Measurements from ENCODE around the gene PCGF1.
A peak's percentile ranks its signal among the peaks of the same experiment; 100 is the strongest.
"Not testable (repeated sequence)": the region's sequence is repeated elsewhere in the genome, so short reads cannot be mapped to it uniquely, and the experiment has no call there.

Gene PCGF1

DNA sequence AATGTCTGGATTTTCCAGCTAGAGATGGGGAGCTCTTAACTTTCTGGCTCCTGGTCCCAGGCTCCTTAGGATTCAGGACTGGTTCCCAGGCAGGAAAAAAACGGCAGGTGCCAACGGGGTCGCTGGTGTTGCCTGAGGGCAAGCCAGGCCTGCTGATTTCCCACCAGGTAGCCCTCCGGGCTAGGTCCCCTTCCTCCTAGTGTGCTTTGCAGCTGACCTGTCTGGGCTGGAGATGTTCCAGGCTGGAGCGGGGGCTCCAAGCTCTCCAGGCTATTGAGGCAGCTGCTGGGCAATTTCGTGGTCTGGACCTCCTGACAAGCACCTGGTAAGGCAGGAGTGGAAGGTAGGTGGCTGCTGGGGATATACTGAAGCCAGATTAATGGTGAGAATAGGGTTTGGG, 33.0 kb downstream of the PCGF1 start:
- H3K9ac ChIP-seq (ENCODE audit: low read depth, low read length) = no peak overlapping the region
- H3K4me1 ChIP-seq (ENCODE audit: insufficient read depth, low read length) = peaks cover 5% of the 10 kb centered on the region; the same call in 1 of the 2 replicates
- WGBS = 92% methylated on average over 6 of the region's 6 CpGs
- no peaks in the 10 kb centered on the region for H3K27me3 ChIP-seq (ENCODE audit: insufficient read depth, low read length)
- H3K27ac ChIP-seq (ENCODE audit: low read depth, low read length) = no peak overlapping the region
- H3K36me3 ChIP-seq (ENCODE audit: insufficient read depth, low read length) = peaks cover 27% of the 10 kb centered on the region
- H3K9me3 ChIP-seq (ENCODE audit: insufficient read depth, low read depth, low read length) = no peaks in the 10 kb centered on the region
- no peak overlapping the region for H3K4me3 ChIP-seq (ENCODE audit: low read length)

DNA sequence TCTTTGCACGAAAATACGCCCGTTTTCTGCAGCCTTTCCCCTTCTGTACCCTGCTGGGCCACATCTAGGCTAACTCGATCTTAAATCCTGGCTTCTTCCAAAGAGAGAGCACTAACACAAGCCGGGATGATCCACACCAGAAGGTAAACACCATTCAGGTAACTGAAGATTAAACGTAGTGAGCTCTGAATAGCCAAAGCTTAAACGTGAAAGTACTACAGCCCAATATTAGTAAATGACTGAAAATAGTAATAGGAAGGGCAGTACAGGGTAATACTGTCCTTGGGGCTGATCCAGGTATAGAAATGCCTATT, 34.6 kb downstream of the PCGF1 start:
- Histone ChIP-seq H3K27me3 (ENCODE audit: insufficient read depth, low read length) (no peaks in the 10 kb centered on the region), H3K36me3 (ENCODE audit: insufficient read depth, low read length) (peaks cover 22% of the 10 kb centered on the region), H3K4me3 (ENCODE audit: low read length) (peak overlapping the region; percentile 80), H3K27ac (ENCODE audit: low read depth, low read length) (peak overlapping the region; percentile 91), H3K4me1 (ENCODE audit: insufficient read depth, low read length) (peaks cover 5% of the 10 kb centered on the region; the same call in 1 of the 2 replicates), H3K9me3 (ENCODE audit: insufficient read depth, low read depth, low read length) (no peaks in the 10 kb centered on the region), H3K9ac (ENCODE audit: low read depth, low read length) (peak overlapping the region; percentile 79)
- WGBS = 30% methylated on average over 7 of the region's 7 CpGs

DNA sequence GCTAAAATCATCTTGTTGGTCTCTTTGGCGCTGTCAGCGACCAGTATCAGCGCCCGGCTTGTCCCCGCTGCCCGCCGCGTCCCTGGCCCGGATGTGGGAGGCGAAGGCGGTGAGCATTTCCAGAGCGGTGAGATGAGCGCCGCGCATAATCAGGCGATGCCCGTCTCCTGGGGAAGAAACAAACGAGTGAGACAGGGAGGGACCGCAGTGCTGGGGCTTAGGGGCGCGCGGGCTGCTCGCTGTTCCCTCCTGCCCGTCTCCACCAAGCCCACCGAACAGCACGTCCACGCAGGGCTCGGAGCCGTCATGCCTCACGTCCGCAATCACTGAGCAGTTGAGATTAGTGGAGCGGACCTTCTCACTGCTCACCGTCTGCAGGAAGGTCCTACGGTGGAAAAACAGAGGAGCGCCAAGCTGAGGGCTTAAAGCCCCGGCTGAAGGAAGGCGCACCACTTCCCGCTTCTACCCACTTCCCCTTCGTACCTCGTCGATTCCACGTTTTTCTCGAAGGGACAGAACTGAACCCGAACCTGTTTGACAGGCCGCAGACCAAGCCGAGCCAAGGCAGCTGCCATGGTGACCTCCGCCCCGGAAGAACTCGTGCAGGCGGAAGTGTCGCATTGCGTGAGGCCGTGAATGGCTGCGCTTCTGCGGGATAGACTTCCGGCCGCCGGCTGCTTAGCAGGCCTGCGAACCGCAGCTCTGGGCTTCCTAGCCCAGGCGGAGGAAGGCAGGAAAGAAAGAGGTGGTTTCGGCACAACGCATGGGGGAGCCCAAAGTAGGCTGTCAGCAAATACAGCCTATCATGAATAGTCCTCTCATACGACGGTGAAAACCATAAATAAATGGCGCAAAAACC, 35.2 kb downstream of the PCGF1 start, which contains the start of gene MRPL53:
TSS of gene MRPL53 (minus strand) at position 595 of the 859 bp plus-strand sequence. CDS start at position 575, 20 bp downstream.
- H3K4me3 ChIP-seq (ENCODE audit: low read length) = peak within 1 kb of the TSS; percentile 80
- H3K27ac ChIP-seq (ENCODE audit: low read depth, low read length) = peak within 1 kb of the TSS; percentile 91
- H3K36me3 ChIP-seq (ENCODE audit: insufficient read depth, low read length) = peaks cover 18% of the 10 kb centered on the region
- H3K9ac ChIP-seq (ENCODE audit: low read depth, low read length) = peak within 1 kb of the TSS; percentile 79
- H3K27me3 ChIP-seq (ENCODE audit: insufficient read depth, low read length) = no peaks in the 10 kb centered on the region
- under 1% methylated on average over 66 of the region's 66 CpGs for WGBS
- H3K4me1 ChIP-seq (ENCODE audit: insufficient read depth, low read length) = peaks cover 5% of the 10 kb centered on the region; the same call in 1 of the 2 replicates
- no peaks in the 10 kb centered on the region for H3K9me3 ChIP-seq (ENCODE audit: insufficient read depth, low read depth, low read length)

DNA sequence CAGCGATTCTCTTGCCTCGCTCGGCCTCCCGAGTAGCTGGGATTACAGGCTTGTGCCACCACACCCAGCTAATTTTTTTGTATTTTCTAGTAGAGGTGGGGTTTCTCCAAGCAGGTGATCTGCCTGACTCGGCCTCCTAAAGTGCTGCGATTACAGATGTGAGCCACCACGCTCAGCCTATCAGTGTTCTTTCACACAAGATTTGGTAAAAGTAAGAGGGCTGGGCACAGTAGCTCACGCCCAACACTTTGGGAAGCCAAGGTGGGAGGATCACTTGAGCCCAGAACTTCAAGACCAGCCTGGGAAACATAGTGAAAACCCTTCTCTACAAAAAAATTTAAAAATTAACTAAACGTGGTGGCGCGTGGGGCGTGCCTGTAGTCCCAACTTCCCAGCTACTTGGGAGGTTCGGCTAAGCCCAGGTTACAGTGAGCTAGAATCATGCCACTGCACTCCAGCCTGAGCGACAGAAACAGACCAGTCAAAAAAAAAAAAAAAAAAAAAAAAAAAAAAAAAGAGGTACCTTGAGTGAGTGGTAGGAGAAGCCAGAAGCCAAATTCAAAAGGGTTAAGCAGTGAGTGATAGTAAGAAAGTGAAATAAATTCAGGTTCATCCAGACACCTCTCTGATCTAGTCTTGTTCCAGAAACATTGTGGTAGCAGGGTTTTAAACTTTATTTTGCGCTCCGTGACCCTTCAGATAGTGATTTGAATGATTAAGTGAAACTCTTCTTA, 36.0 kb downstream of the PCGF1 start:
- Histone ChIP-seq H3K9me3 (ENCODE audit: insufficient read depth, low read depth, low read length) (no peaks in the 10 kb centered on the region), H3K36me3 (ENCODE audit: insufficient read depth, low read length) (peaks cover 17% of the 10 kb centered on the region), H3K9ac (ENCODE audit: low read depth, low read length) (peak overlapping the region; percentile 79), H3K27ac (ENCODE audit: low read depth, low read length) (peak overlapping the region; percentile 91), H3K4me3 (ENCODE audit: low read length) (peak overlapping the region; percentile 80), H3K27me3 (ENCODE audit: insufficient read depth, low read length) (no peaks in the 10 kb centered on the region), H3K4me1 (ENCODE audit: insufficient read depth, low read length) (peaks cover 5% of the 10 kb centered on the region; the same call in 1 of the 2 replicates)
- WGBS = 74% methylated on average over 15 of the region's 16 CpGs

DNA sequence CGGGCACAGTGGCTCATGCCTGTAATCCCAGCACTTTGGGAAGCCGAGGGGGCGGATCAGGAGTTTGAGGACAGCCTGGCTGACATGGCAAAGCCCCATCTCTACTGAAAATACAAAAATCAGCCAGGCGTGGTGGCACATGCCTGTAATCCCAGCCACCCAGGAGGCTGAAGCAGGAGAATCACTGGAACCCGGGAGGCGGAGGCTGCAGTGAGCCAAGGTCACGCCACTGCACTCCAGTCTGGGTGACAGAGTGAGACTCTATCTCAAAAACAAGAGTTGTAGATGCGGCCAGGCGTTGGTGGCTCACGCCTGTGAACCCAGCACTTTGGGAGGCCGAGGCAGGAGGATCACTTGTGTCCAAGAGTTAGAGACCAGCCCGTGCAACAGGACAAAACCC, 36.8 kb downstream of the PCGF1 start:
- 94% methylated on average over 11 of the region's 12 CpGs for WGBS
- not testable (repeated sequence) for H3K27ac ChIP-seq (ENCODE audit: low read depth, low read length); H3K27me3 ChIP-seq (ENCODE audit: insufficient read depth, low read length); H3K9ac ChIP-seq (ENCODE audit: low read depth, low read length); H3K9me3 ChIP-seq (ENCODE audit: insufficient read depth, low read depth, low read length); H3K4me1 ChIP-seq (ENCODE audit: insufficient read depth, low read length); H3K4me3 ChIP-seq (ENCODE audit: low read length)
- H3K36me3 ChIP-seq (ENCODE audit: insufficient read depth, low read length) = peaks cover 15% of the 10 kb centered on the region

DNA sequence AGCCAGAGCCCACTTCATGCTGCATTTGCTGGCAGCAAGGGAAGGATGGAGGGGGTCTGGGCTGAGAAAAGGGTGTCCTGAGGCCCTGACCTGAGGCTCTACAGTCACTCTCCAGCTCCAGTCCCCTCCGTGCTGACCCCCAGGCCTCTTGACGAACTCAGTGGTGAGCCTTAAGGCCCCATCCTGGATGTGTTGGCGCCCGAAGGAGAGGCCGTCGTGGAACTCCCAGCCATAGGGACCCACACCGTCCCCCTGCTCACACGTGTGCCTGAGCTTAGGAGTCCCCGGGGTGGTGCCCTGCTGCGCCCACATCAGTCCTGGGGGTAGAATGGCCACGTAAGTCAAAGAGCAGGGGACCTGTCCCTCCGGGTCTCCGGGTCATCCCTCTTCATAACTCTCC, 43.1 kb downstream of the PCGF1 start:
- 11% methylated on average over 13 of the region's 13 CpGs for WGBS
- H3K36me3 ChIP-seq (ENCODE audit: insufficient read depth, low read length) = peaks cover 24% of the 10 kb centered on the region
- peak overlapping the region; percentile 83 for H3K9ac ChIP-seq (ENCODE audit: low read depth, low read length)
- no peaks in the 10 kb centered on the region for H3K27me3 ChIP-seq (ENCODE audit: insufficient read depth, low read length)
- H3K4me1 ChIP-seq (ENCODE audit: insufficient read depth, low read length) = no peaks in the 10 kb centered on the region; the same call in 1 of the 2 replicates
- H3K4me3 ChIP-seq (ENCODE audit: low read length) = peak overlapping the region; percentile 98
- no peak overlapping the region for H3K27ac ChIP-seq (ENCODE audit: low read depth, low read length)
- H3K9me3 ChIP-seq (ENCODE audit: insufficient read depth, low read depth, low read length) = no peaks in the 10 kb centered on the region

DNA sequence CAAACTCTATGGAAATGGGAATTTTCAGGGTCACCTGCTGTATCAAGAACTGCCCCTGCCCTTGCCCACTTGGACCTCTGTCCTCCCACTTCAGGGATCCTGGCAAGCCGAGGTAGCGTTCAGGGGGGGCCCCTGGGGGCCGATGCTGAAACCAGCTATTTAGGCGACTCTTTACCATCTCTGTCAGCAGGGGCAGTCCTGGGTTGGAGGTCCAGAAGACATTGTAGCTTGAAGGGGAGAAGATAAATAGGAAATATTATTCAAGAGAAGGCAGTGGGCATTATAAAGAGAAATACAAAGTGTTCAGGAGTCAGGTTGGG, 44.7 kb downstream of the PCGF1 start:
- 97% methylated on average over 4 of the region's 4 CpGs for WGBS
- Histone ChIP-seq H3K4me1 (ENCODE audit: insufficient read depth, low read length) (no peaks in the 10 kb centered on the region; the same call in 1 of the 2 replicates), H3K9me3 (ENCODE audit: insufficient read depth, low read depth, low read length) (no peaks in the 10 kb centered on the region), H3K27ac (ENCODE audit: low read depth, low read length) (no peak overlapping the region), H3K4me3 (ENCODE audit: low read length) (no peak overlapping the region), H3K9ac (ENCODE audit: low read depth, low read length) (no peak overlapping the region), H3K27me3 (ENCODE audit: insufficient read depth, low read length) (no peaks in the 10 kb centered on the region), H3K36me3 (ENCODE audit: insufficient read depth, low read length) (peaks cover 24% of the 10 kb centered on the region)

DNA sequence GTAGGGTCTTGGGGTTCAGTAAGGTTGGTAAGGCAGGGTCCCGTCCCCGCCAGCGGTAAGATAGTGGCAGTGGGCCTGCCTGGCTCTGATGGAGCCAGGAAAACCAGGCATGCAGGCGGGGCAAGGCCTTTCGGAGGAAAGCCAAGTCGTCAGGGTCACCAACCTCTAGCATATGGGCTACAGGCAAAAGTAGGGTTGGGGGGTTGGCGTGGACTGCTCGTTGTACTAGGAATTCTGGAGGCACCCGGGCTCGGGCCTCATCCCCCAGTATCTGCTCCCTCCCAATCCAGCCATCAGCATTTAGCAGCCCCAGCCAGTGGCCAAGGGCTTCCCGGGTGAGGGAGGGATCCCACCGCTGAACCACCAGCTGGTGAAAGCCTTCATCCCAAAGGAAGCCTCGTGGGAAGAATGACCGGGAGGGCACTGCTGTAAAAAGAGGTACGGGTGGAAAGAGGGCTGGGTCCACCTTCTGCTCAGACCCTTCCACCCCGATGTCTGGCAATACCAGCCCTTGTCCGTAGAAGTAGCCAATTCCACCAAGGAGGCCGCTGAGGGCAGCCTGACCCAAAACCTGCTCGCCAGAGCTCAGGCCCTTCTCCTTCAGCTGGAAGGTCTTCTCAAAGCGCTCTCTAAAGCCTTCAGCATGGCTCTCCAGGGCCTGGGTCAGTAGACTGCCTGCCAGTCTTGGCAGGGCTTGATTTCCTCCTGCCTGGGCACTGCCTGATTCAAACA, 45.3 kb downstream of the PCGF1 start:
- Histone ChIP-seq H3K36me3 (ENCODE audit: insufficient read depth, low read length) (peaks cover 24% of the 10 kb centered on the region), H3K4me1 (ENCODE audit: insufficient read depth, low read length) (no peaks in the 10 kb centered on the region; the same call in 1 of the 2 replicates), H3K4me3 (ENCODE audit: low read length) (no peak overlapping the region), H3K27me3 (ENCODE audit: insufficient read depth, low read length) (no peaks in the 10 kb centered on the region), H3K9ac (ENCODE audit: low read depth, low read length) (no peak overlapping the region), H3K9me3 (ENCODE audit: insufficient read depth, low read depth, low read length) (no peaks in the 10 kb centered on the region), H3K27ac (ENCODE audit: low read depth, low read length) (peak overlapping the region; percentile 41; the same call in 1 of the 2 replicates)
- WGBS = 95% methylated on average over 20 of the region's 20 CpGs

DNA sequence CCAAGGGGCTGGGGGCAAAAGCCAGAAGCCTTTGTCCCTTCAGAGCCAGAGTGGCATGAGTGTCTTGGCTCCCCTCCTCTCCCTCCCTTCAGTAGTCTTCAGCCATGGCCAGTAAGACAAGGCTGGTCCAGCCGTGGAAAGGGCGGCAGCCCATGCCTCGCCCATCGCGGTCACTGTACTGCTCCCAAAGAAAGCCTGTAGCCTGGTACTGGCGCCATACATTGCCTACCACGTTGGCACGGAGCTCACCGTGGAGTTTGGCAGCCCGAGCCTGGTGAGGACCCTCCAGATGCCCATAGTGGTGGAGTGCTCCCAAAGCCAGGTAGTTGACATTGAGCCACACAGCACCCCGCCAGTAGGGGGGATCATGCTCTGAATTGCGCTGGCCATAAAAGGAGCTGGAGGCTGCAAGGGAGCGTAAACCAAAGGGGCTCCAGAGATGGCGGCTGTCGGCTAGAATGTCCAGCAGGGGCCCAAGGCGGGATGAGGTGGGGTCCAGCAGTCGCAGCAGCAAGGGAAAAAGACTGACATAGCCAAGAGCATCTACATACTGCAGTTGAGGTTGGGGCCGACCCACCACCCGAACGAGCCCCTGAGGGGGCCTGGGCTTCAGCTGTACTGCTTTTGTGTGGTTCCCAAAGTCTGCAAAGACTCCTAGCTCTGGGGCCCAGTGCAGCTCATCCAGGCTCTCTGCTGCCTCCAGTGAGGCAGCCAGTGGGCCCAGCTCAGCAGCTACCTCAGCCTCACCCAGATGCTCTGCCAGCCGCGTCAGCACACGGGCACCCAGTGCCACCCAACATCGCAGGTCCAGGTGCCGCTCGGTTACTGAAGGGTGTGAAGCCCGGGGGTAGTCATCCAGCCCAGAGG, 46.1 kb downstream of the PCGF1 start:
- Histone ChIP-seq H3K9ac (ENCODE audit: low read depth, low read length) (no peak overlapping the region), H3K4me1 (ENCODE audit: insufficient read depth, low read length) (peaks cover 6% of the 10 kb centered on the region), H3K27ac (ENCODE audit: low read depth, low read length) (peak overlapping the region; percentile 41; the same call in 1 of the 2 replicates), H3K27me3 (ENCODE audit: insufficient read depth, low read length) (no peaks in the 10 kb centered on the region), H3K9me3 (ENCODE audit: insufficient read depth, low read depth, low read length) (no peaks in the 10 kb centered on the region), H3K4me3 (ENCODE audit: low read length) (no peak overlapping the region), H3K36me3 (ENCODE audit: insufficient read depth, low read length) (peaks cover 24% of the 10 kb centered on the region)
- 93% methylated on average over 27 of the region's 27 CpGs for WGBS

DNA sequence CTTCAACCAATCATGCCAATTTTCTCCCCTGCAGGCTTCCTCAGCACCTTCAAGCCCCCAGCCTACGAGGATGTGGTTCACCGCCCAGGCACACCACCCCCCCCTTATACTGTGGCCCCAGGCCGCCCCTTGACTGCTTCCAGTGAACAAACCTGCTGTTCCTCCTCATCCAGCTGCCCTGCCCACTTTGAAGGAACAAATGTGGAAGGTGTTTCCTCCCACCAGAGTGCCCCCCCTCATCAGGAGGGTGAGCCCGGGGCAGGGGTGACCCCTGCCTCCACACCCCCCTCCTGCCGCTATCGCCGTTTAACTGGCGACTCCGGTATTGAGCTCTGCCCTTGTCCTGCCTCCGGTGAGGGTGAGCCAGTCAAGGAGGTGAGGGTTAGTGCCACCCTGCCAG, 47.3 kb downstream of the PCGF1 start:
- not testable (repeated sequence) for H3K27ac ChIP-seq (ENCODE audit: low read depth, low read length); H3K27me3 ChIP-seq (ENCODE audit: insufficient read depth, low read length); H3K4me3 ChIP-seq (ENCODE audit: low read length); H3K9ac ChIP-seq (ENCODE audit: low read depth, low read length); H3K9me3 ChIP-seq (ENCODE audit: insufficient read depth, low read depth, low read length); H3K4me1 ChIP-seq (ENCODE audit: insufficient read depth, low read length)
- H3K36me3 ChIP-seq (ENCODE audit: insufficient read depth, low read length) = peaks cover 24% of the 10 kb centered on the region
- 95% methylated on average over 10 of the region's 10 CpGs for WGBS
